ENCODE measurements around the gene GIMAP2.

GIMAP2 gene

DNA sequence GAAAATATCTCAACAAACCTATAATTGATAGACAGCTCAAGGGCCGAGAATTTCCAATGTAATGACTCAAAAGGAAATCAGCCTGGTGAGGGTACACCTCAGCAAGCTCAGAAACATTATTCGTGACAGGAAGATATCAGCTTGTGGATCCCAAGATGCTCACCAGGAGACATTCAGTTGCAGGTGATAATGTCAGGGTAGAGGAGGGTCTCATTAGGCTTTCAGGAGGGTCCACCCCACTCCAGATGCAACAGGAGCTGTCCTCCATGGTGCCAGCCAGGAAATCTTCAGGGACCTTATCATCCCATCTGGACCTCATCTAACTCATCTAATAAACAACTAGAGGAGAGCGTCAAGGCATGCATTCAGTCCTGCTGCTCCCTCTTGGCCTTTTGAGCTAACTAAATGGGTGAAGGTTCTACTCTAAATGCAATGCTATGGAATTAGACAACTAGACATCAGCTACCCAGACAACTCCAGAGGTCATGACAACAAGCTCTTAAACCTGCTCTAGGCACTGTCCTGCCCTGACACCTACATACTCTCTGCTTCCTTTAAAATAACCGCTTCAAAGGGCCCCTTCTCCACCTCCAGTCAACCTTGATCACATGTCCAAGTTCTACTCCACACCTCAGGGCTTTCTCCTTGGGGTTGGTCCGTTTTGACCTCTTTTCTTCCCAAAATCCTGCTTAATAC is 47.4 kb downstream of the GIMAP2 start:
- H3K27me3 ChIP-seq: no peaks in the 10 kb centered on the region
- no peaks in the 10 kb centered on the region for H3K4me1 ChIP-seq
- TF ChIP-seq, protein P1, sequence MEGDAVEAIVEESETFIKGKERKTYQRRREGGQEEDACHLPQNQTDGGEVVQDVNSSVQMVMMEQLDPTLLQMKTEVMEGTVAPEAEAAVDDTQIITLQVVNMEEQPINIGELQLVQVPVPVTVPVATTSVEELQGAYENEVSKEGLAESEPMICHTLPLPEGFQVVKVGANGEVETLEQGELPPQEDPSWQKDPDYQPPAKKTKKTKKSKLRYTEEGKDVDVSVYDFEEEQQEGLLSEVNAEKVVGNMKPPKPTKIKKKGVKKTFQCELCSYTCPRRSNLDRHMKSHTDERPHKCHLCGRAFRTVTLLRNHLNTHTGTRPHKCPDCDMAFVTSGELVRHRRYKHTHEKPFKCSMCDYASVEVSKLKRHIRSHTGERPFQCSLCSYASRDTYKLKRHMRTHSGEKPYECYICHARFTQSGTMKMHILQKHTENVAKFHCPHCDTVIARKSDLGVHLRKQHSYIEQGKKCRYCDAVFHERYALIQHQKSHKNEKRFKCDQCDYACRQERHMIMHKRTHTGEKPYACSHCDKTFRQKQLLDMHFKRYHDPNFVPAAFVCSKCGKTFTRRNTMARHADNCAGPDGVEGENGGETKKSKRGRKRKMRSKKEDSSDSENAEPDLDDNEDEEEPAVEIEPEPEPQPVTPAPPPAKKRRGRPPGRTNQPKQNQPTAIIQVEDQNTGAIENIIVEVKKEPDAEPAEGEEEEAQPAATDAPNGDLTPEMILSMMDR (IDR thresholded peaks at IDR 0.05): no peak
- H3K9me3 ChIP-seq: peaks cover 0 to 8% (median 2%) of the 10 kb centered on the region in 3 donors
- no peak overlapping the region for H3K27ac ChIP-seq
- no peaks in the 10 kb centered on the region for H3K36me3 ChIP-seq
- intact Hi-C loops (cut with DNase I; ENCODE audit: low total_unique reads): no loop called here
- no peak for DNase-seq
- H3K4me3 ChIP-seq: no peak overlapping the region

DNA sequence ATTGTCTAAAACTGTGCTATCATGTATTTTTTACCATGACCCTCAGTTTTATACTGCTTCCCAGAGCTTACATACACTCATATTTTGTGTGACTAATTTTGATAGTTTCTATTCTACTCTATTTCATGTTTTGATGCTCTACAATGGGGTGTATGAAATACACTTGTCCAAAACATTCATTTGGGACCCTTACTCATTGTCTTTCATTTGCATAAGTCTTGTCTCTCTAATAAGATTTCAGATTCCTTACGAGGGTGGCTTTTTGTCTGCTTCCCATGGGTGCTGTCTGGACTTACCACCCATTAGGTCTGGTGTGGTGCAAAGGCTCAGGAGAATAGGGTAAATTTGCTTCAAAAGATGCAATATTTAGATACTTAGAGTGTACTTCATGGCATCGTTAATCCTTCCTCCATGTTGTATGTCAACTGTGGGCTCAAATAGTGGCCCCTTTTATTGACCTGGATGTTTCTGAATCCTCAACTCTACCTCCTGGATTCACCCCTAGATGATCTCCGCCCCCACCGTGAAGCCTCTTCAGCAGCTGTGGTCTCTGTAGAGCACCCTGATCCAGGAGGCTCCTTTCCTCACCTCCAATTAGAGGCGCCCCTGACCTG is 48.1 kb downstream of the GIMAP2 start:
- Histone ChIP-seq H3K4me3 (no peak overlapping the region), H3K36me3 (no peaks in the 10 kb centered on the region), H3K27ac (no peak overlapping the region), H3K27me3 (no peaks in the 10 kb centered on the region), H3K4me1 (no peaks in the 10 kb centered on the region), H3K9me3 (peaks cover 0 to 1% (median 0%) of the 10 kb centered on the region in 3 donors)
- TF ChIP-seq, protein P1 (IDR thresholded peaks at IDR 0.05): no peak
- intact Hi-C loops (cut with DNase I; ENCODE audit: low total_unique reads): no loop called here
- DNase-seq: no peak

DNA sequence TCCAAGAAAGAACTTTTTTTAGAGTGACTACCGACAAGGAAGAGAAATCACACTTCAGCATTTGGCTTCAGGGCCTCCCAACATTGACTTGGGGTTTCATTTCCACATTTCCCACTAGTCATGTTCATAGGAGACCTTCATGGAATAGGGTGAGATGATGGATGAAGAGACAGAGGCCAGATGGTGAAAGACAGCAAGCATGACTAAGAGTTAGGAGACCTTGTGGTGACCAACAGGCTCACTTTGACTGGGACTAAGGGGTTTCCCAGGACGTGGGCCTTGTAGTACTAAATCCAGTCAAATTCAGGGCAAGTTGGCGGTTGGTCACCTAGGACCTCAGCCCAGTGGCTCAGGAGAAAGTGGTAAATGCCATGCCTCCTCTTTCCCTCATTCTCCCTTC is 48.7 kb downstream of the GIMAP2 start:
- H3K9me3 ChIP-seq: no peaks in the 10 kb centered on the region
- no peaks in the 10 kb centered on the region for H3K4me1 ChIP-seq
- no peaks in the 10 kb centered on the region for H3K27me3 ChIP-seq
- H3K36me3 ChIP-seq: no peaks in the 10 kb centered on the region
- H3K27ac ChIP-seq: no peak overlapping the region
- H3K4me3 ChIP-seq: no peak overlapping the region
- no peak for DNase-seq
- intact Hi-C loops (cut with DNase I; ENCODE audit: low total_unique reads): no loop called here
- TF ChIP-seq, protein P1 (IDR thresholded peaks at IDR 0.05): no peak

DNA sequence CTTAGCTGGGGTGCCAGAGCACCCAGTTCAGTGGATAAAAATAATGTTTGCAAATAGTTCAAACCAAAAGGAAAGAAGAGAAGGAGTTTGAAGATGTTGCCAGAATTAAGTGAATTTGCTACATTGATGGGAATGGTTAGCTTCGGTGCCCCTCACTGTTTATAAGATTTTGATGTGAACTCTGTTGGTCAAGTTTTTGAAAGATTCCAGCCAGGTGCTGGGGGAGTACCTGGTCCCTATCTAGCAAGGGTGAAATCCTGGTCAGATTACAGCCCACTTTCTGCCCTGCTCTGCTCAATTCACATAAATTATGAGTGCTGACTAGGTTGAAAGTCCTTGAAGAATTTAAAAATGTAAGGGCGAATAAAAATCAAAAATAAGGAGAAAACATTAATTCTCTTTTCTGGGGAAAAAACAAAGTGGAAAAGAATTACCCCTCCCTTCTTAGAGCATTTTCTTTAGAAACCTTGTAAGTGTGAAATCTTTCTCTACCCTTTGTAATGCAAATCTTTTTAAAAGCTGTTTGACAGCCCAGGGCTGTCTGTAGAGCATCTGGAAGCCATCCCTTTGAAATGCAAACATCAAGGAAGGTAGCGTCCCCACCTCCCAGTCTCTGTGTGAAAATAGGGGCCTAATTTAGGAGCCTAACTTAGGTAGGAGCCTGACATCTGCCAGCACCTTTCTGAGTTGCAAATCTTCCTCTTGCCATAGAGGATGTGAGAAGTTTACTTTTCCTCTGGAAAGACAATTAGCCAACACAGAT is 50.3 kb downstream of the GIMAP2 start:
- Histone ChIP-seq H3K4me3 (no peak overlapping the region), H3K4me1 (no peaks in the 10 kb centered on the region), H3K27me3 (no peaks in the 10 kb centered on the region), H3K36me3 (no peaks in the 10 kb centered on the region), H3K9me3 (no peaks in the 10 kb centered on the region), H3K27ac (no peak overlapping the region)
- intact Hi-C loops (cut with DNase I; ENCODE audit: low total_unique reads): no loop called here
- no peak for DNase-seq
- TF ChIP-seq, protein P1 (IDR thresholded peaks at IDR 0.05): no peak

DNA sequence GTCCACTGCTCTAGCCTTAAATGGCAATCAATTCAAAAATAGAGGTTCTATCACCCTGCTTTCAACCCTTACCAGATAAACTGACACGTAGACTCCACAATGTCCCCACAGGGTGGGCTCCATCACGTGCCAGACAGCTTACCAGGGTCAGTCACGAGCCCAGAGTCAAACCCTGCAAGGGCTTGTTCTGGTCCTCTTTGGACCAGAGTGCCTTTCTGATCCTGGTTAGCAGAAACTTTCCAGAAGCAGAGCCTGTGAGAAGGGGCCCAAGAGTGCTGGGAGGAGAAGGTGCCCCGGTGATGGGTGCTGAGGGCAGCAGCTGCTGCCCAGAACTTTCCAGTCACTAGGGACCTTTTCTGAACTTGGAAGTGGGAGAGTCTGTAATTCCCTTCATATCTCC is 51.4 kb downstream of the GIMAP2 start:
- Histone ChIP-seq H3K27ac (no peak overlapping the region), H3K9me3 (no peaks in the 10 kb centered on the region), H3K27me3 (no peaks in the 10 kb centered on the region), H3K4me1 (no peaks in the 10 kb centered on the region), H3K36me3 (peaks cover 0 to 8% (median 0%) of the 10 kb centered on the region in 3 donors), H3K4me3 (peak overlapping the region; percentile 36 to 42)
- TF ChIP-seq, protein P1 (IDR thresholded peaks at IDR 0.05): no peak
- no peak for DNase-seq
- intact Hi-C loops (cut with DNase I; ENCODE audit: low total_unique reads): no loop called here
